Measurements from ENCODE around the gene ELAVL1. TPM values are rescaled to one million over a fixed set of nuclear protein-coding genes. Genes with fewer than 3 reads are reported as not detected.

Gene ELAVL1
- total RNA-seq, 1 donor from 2014 or later: 122 TPM

GRCh38 chr19:7910321-7911161 lies 94.9 kb downstream of the ELAVL1 start:
- Mint-ChIP-seq H3K27me3 (ENCODE audit: unreplicated experiment) (peaks cover 10% of the 10 kb centered on the region), H3K27ac (ENCODE audit: unreplicated experiment) (no peak overlapping the region), H3K4me1 (ENCODE audit: low read depth, unreplicated experiment) (peaks cover 2% of the 10 kb centered on the region), H3K9me3 (ENCODE audit: unreplicated experiment) (peaks cover 4% of the 10 kb centered on the region), H3K4me3 (ENCODE audit: unreplicated experiment) (no peak overlapping the region), H3K36me3 (ENCODE audit: unreplicated experiment) (no peaks in the 10 kb centered on the region)
- TF ChIP-seq CTCF (IDR thresholded peaks at IDR 0.05; ENCODE audit: partially characterized antibody, unreplicated experiment): no peak
- peak; percentile 13 for DNase-seq

- Mint-ChIP-seq H3K27me3 (ENCODE audit: unreplicated experiment) (peaks cover 4% of the 10 kb centered on the region), H3K4me3 (ENCODE audit: unreplicated experiment) (no peak overlapping the region), H3K4me1 (ENCODE audit: low read depth, unreplicated experiment) (peaks cover 7% of the 10 kb centered on the region), H3K36me3 (ENCODE audit: unreplicated experiment) (no peaks in the 10 kb centered on the region), H3K9me3 (ENCODE audit: unreplicated experiment) (peaks cover 8% of the 10 kb centered on the region), H3K27ac (ENCODE audit: unreplicated experiment) (no peak overlapping the region)
- TF ChIP-seq CTCF (IDR thresholded peaks at IDR 0.05; ENCODE audit: partially characterized antibody, unreplicated experiment): no peak
- DNase-seq: peak; percentile 8
These were observed 95.9 kb downstream of the ELAVL1 start for GRCh38 chr19:7909471-7910067.

GRCh38 chr19:7908742-7909461 lies 96.5 kb downstream of the ELAVL1 start:
- no peak for TF ChIP-seq CTCF (IDR thresholded peaks at IDR 0.05; ENCODE audit: partially characterized antibody, unreplicated experiment)
- peak; percentile 14 for DNase-seq
- peaks cover 8% of the 10 kb centered on the region for H3K9me3 Mint-ChIP-seq (ENCODE audit: unreplicated experiment)
- no peak overlapping the region for H3K27ac Mint-ChIP-seq (ENCODE audit: unreplicated experiment)
- H3K4me1 Mint-ChIP-seq (ENCODE audit: low read depth, unreplicated experiment): peaks cover 7% of the 10 kb centered on the region
- H3K4me3 Mint-ChIP-seq (ENCODE audit: unreplicated experiment): no peak overlapping the region
- no peaks in the 10 kb centered on the region for H3K36me3 Mint-ChIP-seq (ENCODE audit: unreplicated experiment)
- H3K27me3 Mint-ChIP-seq (ENCODE audit: unreplicated experiment): peaks cover 4% of the 10 kb centered on the region

Other genes starting within 250 kb of the ELAVL1 start
- gene CLEC4M, start 242.4 kb downstream of the ELAVL1 start, total RNA-seq (ENCODE audit: unreplicated experiment): not detected
- 36.4 TPM for gene EVI5L, start 175.4 kb downstream of the ELAVL1 start, total RNA-seq (ENCODE audit: unreplicated experiment)
- 37.4 TPM for gene PRR36, start 131.3 kb downstream of the ELAVL1 start, total RNA-seq (ENCODE audit: unreplicated experiment)
- gene LRRC8E, start 117.1 kb downstream of the ELAVL1 start, total RNA-seq (ENCODE audit: unreplicated experiment): not detected
- gene MAP2K7, start 101.8 kb downstream of the ELAVL1 start, total RNA-seq (ENCODE audit: unreplicated experiment): 44.2 TPM
- 0.69 TPM for gene TGFBR3L, start 90.8 kb downstream of the ELAVL1 start, total RNA-seq (ENCODE audit: unreplicated experiment)
- 18.6 TPM for gene SNAPC2, start 85.3 kb downstream of the ELAVL1 start, total RNA-seq (ENCODE audit: unreplicated experiment)
- gene CTXN1, start 79.5 kb downstream of the ELAVL1 start, total RNA-seq (ENCODE audit: unreplicated experiment): 90.6 TPM
- 109 TPM for gene TIMM44, start 62.0 kb downstream of the ELAVL1 start, total RNA-seq (ENCODE audit: unreplicated experiment)
- gene CCL25, start 47.1 kb upstream of the ELAVL1 start, total RNA-seq (ENCODE audit: unreplicated experiment): not detected
- gene FBN3, start 144.0 kb upstream of the ELAVL1 start, total RNA-seq (ENCODE audit: unreplicated experiment): 18.3 TPM
- gene CERS4, start 203.7 kb upstream of the ELAVL1 start, total RNA-seq (ENCODE audit: unreplicated experiment): 27.3 TPM